Measurements from ENCODE around the gene UBE2Z. TPM values are rescaled to one million over a fixed set of nuclear protein-coding genes. Genes with fewer than 3 reads are reported as not detected.

UBE2Z gene
- total RNA-seq, 1 experiment from 2014 or later, result 65.1 TPM

- TF ChIP-seq RORB (CRISPR knock-in tag; IDR thresholded peaks at IDR 0.05) (no peak), PRDM15 (CRISPR knock-in tag; IDR thresholded peaks at IDR 0.05) (no peak), ZNF423 (CRISPR knock-in tag; IDR thresholded peaks at IDR 0.05) (no peak)
Measured at GRCh38 chr17:48905987-48906515, 2.2 kb upstream of the UBE2Z start (continued).

- Mint-ChIP-seq H3K36me3 (peaks cover 25% of the 10 kb centered on the region), H3K9me3 (no peaks in the 10 kb centered on the region), H3K27ac (peak overlapping the region; percentile 99), H3K4me1 (peaks cover 31% of the 10 kb centered on the region), H3K4me3 (peak overlapping the region; percentile 95), H3K27me3 (ENCODE audit: low read depth) (no peaks in the 10 kb centered on the region)
- no peak for DNase-seq (ENCODE audit: low spot score)
- POLR2A ChIA-PET, result interaction anchor here (0.6 to 3.2 kb wide), 9 partner anchors 13 to 185 kb away, joined by 3 to 23 read pairs (median 4); partner anchors contain the start of genes ATP5MC1, PRAC2 and SNF8
- no peak for ATAC-seq
- CTCF ChIA-PET, result interaction anchor here (0.6 to 1.6 kb wide), 7 partner anchors 15 to 229 kb away, joined by 3 to 9 read pairs (median 3); partner anchors contain the start of gene ATP5MC1
- TF ChIP-seq E2F1 (CRISPR knock-in tag; IDR thresholded peaks at IDR 0.05) (no peak), ZNF317 (CRISPR knock-in tag; IDR thresholded peaks at IDR 0.05; ENCODE audit: borderline replicate concordance, low read depth) (no peak), ZNF532 (CRISPR knock-in tag; IDR thresholded peaks at IDR 0.05; ENCODE audit: borderline replicate concordance) (no peak), NFE2L1 (CRISPR knock-in tag; IDR thresholded peaks at IDR 0.05) (no peak), RELA (CRISPR knock-in tag; IDR thresholded peaks at IDR 0.05; ENCODE audit: borderline replicate concordance) (no peak), JUN (CRISPR knock-in tag; IDR thresholded peaks at IDR 0.05) (no peak), SMAD4 (CRISPR knock-in tag; IDR thresholded peaks at IDR 0.05) (no peak), PRRX2 (CRISPR knock-in tag; IDR thresholded peaks at IDR 0.05) (no peak), PRDM15 (CRISPR knock-in tag; IDR thresholded peaks at IDR 0.05) (no peak), ZNF281 (CRISPR knock-in tag; IDR thresholded peaks at IDR 0.05) (no peak), ETV6 (CRISPR knock-in tag; IDR thresholded peaks at IDR 0.05) (no peak), ZNF219 (CRISPR knock-in tag; IDR thresholded peaks at IDR 0.05; ENCODE audit: borderline replicate concordance) (no peak), USF1 (CRISPR knock-in tag; IDR thresholded peaks at IDR 0.05) (no peak), NR3C1 (CRISPR knock-in tag; conservative IDR thresholded peaks at IDR 0.05; ENCODE audit: low read depth) (no peak), EMX1 (CRISPR knock-in tag; IDR thresholded peaks at IDR 0.05) (no peak), ZNF423 (CRISPR knock-in tag; IDR thresholded peaks at IDR 0.05) (no peak)
Measured at GRCh38 chr17:48907713-48908046, 527 bp upstream of the UBE2Z start.

Data from WTC11 (cell line).